IMR-90 (cell line): Measurements from ENCODE around the gene FAHD1. TPM values are rescaled to one million over a fixed set of nuclear protein-coding genes. Genes with fewer than 3 reads are reported as not detected.

ENCODE experiments used
- ATAC-seq: fragments of 200-7000 bp; cut with Tn5 transposase; 2 replicates; pipeline ENCODE4 v1.9.1; 2020; ENCODE audit warnings: low read depth, mild to moderate bottlenecking, moderate library complexity
- BruUV-seq: library from RNA; stranded (reverse); fragments of 400-500 nt; replicated peaks from 2 replicates; lab custom pipeline; 2021; lab: Mats Ljungman, UMichigan
- CTCF ChIA-PET: fragments of 300-600 bp; formaldehyde crosslinking; extraction: SDS; loops from one replicate; lab custom pipeline; 2021; ENCODE audit warnings: antibody characterized with exemption; lab: Yijun Ruan, JAX
- POLR2A ChIA-PET: fragments of 300-600 bp; sonication (Branson Sonifier 250); formaldehyde crosslinking; loops from one replicate; lab custom pipeline; 2022; ENCODE audit warnings: antibody characterized with exemption; ENCODE audit not compliant: unreplicated experiment; lab: Charles Lee
- DNase-seq: peaks from one replicate; pipeline ENCODE4 v3.0.0; 2013
- H2AFZ ChIP-seq: replicated peaks from 2 replicates; pipeline ENCODE3; 2013; ENCODE audit warnings: low read length, mild to moderate bottlenecking; ENCODE audit not compliant: poor library complexity
- H2AK5ac ChIP-seq: 2 replicates; pipeline ENCODE4 v1.6.1; 2013; ENCODE audit warnings: low read depth, low read length, inconsistent platforms
- H2AK9ac ChIP-seq: replicated peaks from 2 replicates; pipeline ENCODE3; 2013; ENCODE audit warnings: mild to moderate bottlenecking, low read depth, low read length, moderate library complexity; ENCODE audit not compliant: poor library complexity
- H2BK120ac ChIP-seq: 2 replicates; pipeline ENCODE4 v1.6.1; 2013; ENCODE audit warnings: low read depth, low read length, inconsistent platforms
- H2BK15ac ChIP-seq: 3 replicates; pipeline ENCODE4 v1.6.1; 2013; ENCODE audit warnings: low read depth, low read length, inconsistent platforms
- H2BK20ac ChIP-seq: 2 replicates; pipeline ENCODE4 v1.6.1; 2013; ENCODE audit warnings: low read depth, mild to moderate bottlenecking, inconsistent platforms, low read length, moderate library complexity
- H2BK5ac ChIP-seq: 2 replicates; pipeline ENCODE4 v1.6.1; 2013; ENCODE audit warnings: mild to moderate bottlenecking, low read depth, low read length, inconsistent platforms; ENCODE audit not compliant: poor library complexity, severe bottlenecking
- H3K14ac ChIP-seq: replicated peaks from 2 replicates; pipeline ENCODE4 v1.6.1; 2013; ENCODE audit warnings: low read depth, low read length, inconsistent platforms
- H3K18ac ChIP-seq: 2 replicates; pipeline ENCODE4 v1.6.1; 2013; ENCODE audit warnings: low read depth, low read length, control low read depth
- H3K23ac ChIP-seq: 2 replicates; pipeline ENCODE4 v1.6.1; 2013; ENCODE audit warnings: low read depth, low read length, inconsistent platforms
- H3K27ac ChIP-seq: 2 replicates; pipeline ENCODE4 v1.5.1; 2013; ENCODE audit warnings: mild to moderate bottlenecking, control low read depth, low read length; ENCODE audit not compliant: insufficient read depth
- H3K27me3 ChIP-seq: 2 replicates; pipeline ENCODE4 v1.6.1; 2013; ENCODE audit warnings: low read length; ENCODE audit not compliant: control insufficient read depth, insufficient read depth
- H3K36me3 ChIP-seq: 2 replicates; pipeline ENCODE4 v1.6.1; 2013; ENCODE audit warnings: low read length, mixed read lengths; ENCODE audit not compliant: control insufficient read depth, insufficient read depth
- H3K4ac ChIP-seq: 2 replicates; pipeline ENCODE4 v1.6.1; 2013; ENCODE audit warnings: low read depth, low read length, inconsistent platforms
- H3K4me1 ChIP-seq: 2 replicates; pipeline ENCODE4 v1.6.1; 2013; ENCODE audit warnings: low read length, mixed read lengths; ENCODE audit not compliant: control insufficient read depth, insufficient read depth
- H3K4me2 ChIP-seq: 2 replicates; pipeline ENCODE4 v1.6.1; 2013; ENCODE audit warnings: low read depth, mild to moderate bottlenecking, control low read depth, low read length, moderate library complexity
- H3K4me3 ChIP-seq: 2 replicates; pipeline ENCODE4 v1.5.1; 2013; ENCODE audit warnings: low read depth, mild to moderate bottlenecking, control low read depth, low read length, moderate library complexity; ENCODE audit not compliant: insufficient read depth
- H3K56ac ChIP-seq: 2 replicates; pipeline ENCODE4 v1.6.1; 2013; ENCODE audit warnings: low read length, inconsistent platforms; ENCODE audit not compliant: insufficient read depth; ENCODE audit errors: extremely low read depth
- H3K79me1 ChIP-seq, 2 experiments: 2 replicates each; pipeline ENCODE4 v1.6.1; 2013; ENCODE audit warnings: low read length in 2 of 2, inconsistent platforms in 1 of 2, low read depth in 1 of 2
- H3K9ac ChIP-seq: 2 replicates; pipeline ENCODE4 v1.6.1; 2013; ENCODE audit warnings: low read depth, low read length, control low read depth
- H3K9me1 ChIP-seq: 2 replicates; pipeline ENCODE4 v1.6.1; 2013; ENCODE audit warnings: low read length, inconsistent platforms; ENCODE audit not compliant: insufficient read depth
- H3K9me3 ChIP-seq: 2 replicates; pipeline ENCODE4 v1.6.1; 2013; ENCODE audit warnings: low read length; ENCODE audit not compliant: control insufficient read depth, insufficient read depth
- H4K20me1 ChIP-seq: 2 replicates; pipeline ENCODE4 v1.6.1; 2013; ENCODE audit warnings: low read length, inconsistent platforms; ENCODE audit not compliant: insufficient read depth
- H4K5ac ChIP-seq: 2 replicates; pipeline ENCODE4 v1.6.1; 2013; ENCODE audit warnings: mild to moderate bottlenecking, low read depth, low read length, control low read depth
- H4K8ac ChIP-seq, 2 experiments: 2 replicates each; pipeline ENCODE4 v1.6.1; 2013; ENCODE audit warnings: low read depth in 2 of 2, low read length in 2 of 2, control low read depth in 1 of 2, inconsistent platforms in 1 of 2
- H4K91ac ChIP-seq: 2 replicates; pipeline ENCODE4 v1.6.1; 2013; ENCODE audit warnings: low read depth, low read length, inconsistent platforms; ENCODE audit not compliant: insufficient read depth
- BHLHE40 ChIP-seq: fragments of 150-350 bp; IDR thresholded peaks from 2 replicates; pipeline ENCODE4 v1.6.1; 2016; ENCODE audit warnings: mild to moderate bottlenecking, low read depth, low read length
- CEBPB ChIP-seq: IDR thresholded peaks from 2 replicates; pipeline ENCODE4 v1.6.1; 2012; ENCODE audit warnings: low read depth, low read length, improper control_type of control experiment
- CTCF ChIP-seq: conservative IDR thresholded peaks from 2 replicates; pipeline ENCODE4 v1.5.1; 2012; ENCODE audit warnings: mild to moderate bottlenecking, low read depth, low read length, improper control_type of control experiment
- MAFK ChIP-seq: IDR thresholded peaks from 2 replicates; pipeline ENCODE4 v1.6.1; 2012; ENCODE audit warnings: low read depth, low read length, improper control_type of control experiment
- MXI1 ChIP-seq: IDR thresholded peaks from 2 replicates; pipeline ENCODE4 v1.6.1; 2012; ENCODE audit warnings: low read depth, mild to moderate bottlenecking, low read length, moderate library complexity, borderline replicate concordance
- NFE2L2 ChIP-seq: fragments of 150-350 bp; IDR thresholded peaks from 2 replicates; pipeline ENCODE4 v1.6.1; 2016; ENCODE audit warnings: low read depth, mild to moderate bottlenecking, low read length
- POLR2A ChIP-seq: IDR thresholded peaks from 2 replicates; pipeline ENCODE4 v1.6.1; 2012; ENCODE audit warnings: mild to moderate bottlenecking, low read depth, low read length
- RAD21 ChIP-seq: IDR thresholded peaks from 2 replicates; pipeline ENCODE4 v1.6.1; 2012; ENCODE audit warnings: low read length, improper control_type of control experiment
- SMC3 ChIP-seq: fragments of 150-350 bp; IDR thresholded peaks from 2 replicates; pipeline ENCODE4 v1.6.1; 2016; ENCODE audit warnings: low read depth, mild to moderate bottlenecking, antibody characterized with exemption, low read length, moderate library complexity
- WGBS, 2 experiments: methylation state at CpG; one replicate each; pipeline versions ENCODE4 v1.1.5 to v1.1.7; 2013; ENCODE audit warnings: missing lambda C conversion rate in 2 of 2; ENCODE audit not compliant: insufficient read length in 1 of 2; ENCODE audit errors: extremely low coverage in 2 of 2; 5-methylcytosine and 5-hydroxymethylcytosine counted together
- dilution Hi-C: fragments of 300-500 bp; cut with HindIII; formaldehyde crosslinking; loops from one replicate; pipeline ENCODE4 v1.14.3; 2018; ENCODE audit warnings: low sequenced_read_pairs; ENCODE audit not compliant: unreplicated experiment
- in situ Hi-C: fragments of 300-500 bp; cut with MboI; formaldehyde crosslinking; loops from 3 replicates; pipeline ENCODE4 v1.14.3; 2019; ENCODE audit warnings: low sequenced_read_pairs, inconsistent platforms, mixed read lengths
- intact Hi-C: fragments of 100-400 bp; cut with micrococcal nuclease; formaldehyde crosslinking; loops from 2 replicates; pipeline ENCODE4 v1.10.0; 2022
- polyA plus RNA-seq, 3 experiments: library from polyadenylated mRNA; depleted of rRNA; stranded (reverse); fragments of >200 nt; gene quantifications; 2 replicates each; pipeline ENCODE4 v1.2.3, GENCODE V29; 2012; ENCODE audit warnings: low replicate concordance in 1 of 3
- total RNA-seq: library from RNA; depleted of rRNA; stranded (reverse); fragments of >200 nt; gene quantifications from 2 replicates; pipeline ENCODE4 v1.2.3, GENCODE V29; 2012

FAHD1 gene
- total and polyA plus RNA-seq, 2 of the 4 experiments (the other 2 are of a cell fraction), result 65.3 to 85.9 TPM

GRCh38 chr16:1794908-1795666, 31.9 kb upstream of the FAHD1 start:
- 97% methylated on average over 7 of the region's 32 CpGs; no CpG with 5 or more reads in 1 of the 2 experiments for WGBS, 2 experiments
- no peaks in the 10 kb centered on the region for H3K4me1 ChIP-seq
- H3K27ac ChIP-seq, result no peak overlapping the region
- no peak overlapping the region for H3K4me2 ChIP-seq
- H3K23ac ChIP-seq, result no peak overlapping the region
- CTCF ChIA-PET, result no interaction called here
- H3K9ac ChIP-seq, result no peak overlapping the region
- no peak overlapping the region for H4K91ac ChIP-seq
- no peaks in the 10 kb centered on the region for H3K27me3 ChIP-seq
- H2BK15ac ChIP-seq, result no peak overlapping the region
- H2AK9ac ChIP-seq, result peak overlapping the region; percentile 61
- no peak overlapping the region for H4K8ac ChIP-seq
- H3K14ac ChIP-seq, result no peak overlapping the region
- H3K9me3 ChIP-seq, result peaks cover 5% of the 10 kb centered on the region; the same call in 1 of the 2 replicates
- dilution Hi-C loops (no loop called here), intact Hi-C loops (no loop called here), in situ Hi-C loops (no loop called here)
- no peak overlapping the region for H2AK5ac ChIP-seq
- H2BK5ac ChIP-seq, result no peak overlapping the region
- no peak for ATAC-seq
- H3K79me1 ChIP-seq, result no peaks in the 10 kb centered on the region
- POLR2A ChIA-PET, result no interaction called here
- H3K4me3 ChIP-seq, result no peak overlapping the region
- H2BK120ac ChIP-seq, result no peak overlapping the region
- no peak overlapping the region for H3K4ac ChIP-seq
- H2AFZ ChIP-seq, result peak overlapping the region; percentile 51
- H3K18ac ChIP-seq, result no peak overlapping the region
- peaks cover 12% of the 10 kb centered on the region; the same call in 1 of the 2 replicates for H3K36me3 ChIP-seq
- H4K5ac ChIP-seq, result no peak overlapping the region
- H3K9me1 ChIP-seq, result 0 out of 2 replicates have a peak, but pooled peaks cover 2% of the 10 kb centered on the region
- H4K20me1 ChIP-seq, result no peaks in the 10 kb centered on the region
- no peak for DNase-seq
- no TSS peak for BruUV-seq
- TF ChIP-seq POLR2A (no peak), BHLHE40 (no peak), CEBPB (no peak), CTCF (no peak), RAD21 (no peak), MXI1 (no peak), NFE2L2 (no peak), SMC3 (no peak), MAFK (no peak)
- no peak overlapping the region for H2BK20ac ChIP-seq
- no peak overlapping the region for H3K56ac ChIP-seq
